DOHH2 (cell line): ENCODE results near the gene PLA2G4B.

Source experiments
- H3F3A ChIP-seq: fragments of 200-600 bp; sonication (generic), shearing (Covaris generic); 2 replicates; pipeline ENCODE4 v1.6.0; 2016; ENCODE audit warnings: antibody characterized with exemption, mild to moderate bottlenecking; ENCODE audit not compliant: control insufficient read depth, insufficient read depth
- H3K27ac ChIP-seq: fragments of 200-600 bp; sonication (generic); 2 replicates; pipeline ENCODE4 v1.5.1; 2014; ENCODE audit warnings: low read depth, mild to moderate bottlenecking, low read length, moderate library complexity
- H3K27me3 ChIP-seq: fragments of 200-600 bp; sonication (generic); 2 replicates; pipeline ENCODE4 v1.6.1; 2014; ENCODE audit warnings: mild to moderate bottlenecking, low read length, mixed read lengths; ENCODE audit not compliant: control insufficient read depth
- H3K36me3 ChIP-seq: fragments of 200-600 bp; sonication (generic); 2 replicates; pipeline ENCODE4 v1.6.1; 2014; ENCODE audit warnings: mild to moderate bottlenecking, low read length, moderate library complexity, mixed read lengths; ENCODE audit not compliant: control insufficient read depth
- H3K4me1 ChIP-seq: fragments of 200-600 bp; sonication (generic); 2 replicates; pipeline ENCODE4 v1.6.1; 2014; ENCODE audit warnings: mild to moderate bottlenecking, low read length, mixed read lengths; ENCODE audit not compliant: control insufficient read depth
- H3K4me2 ChIP-seq: fragments of 200-600 bp; sonication (generic); 2 replicates; pipeline ENCODE4 v1.6.0; 2014; ENCODE audit warnings: mild to moderate bottlenecking, low read length, moderate library complexity
- H3K4me3 ChIP-seq: fragments of 200-600 bp; sonication (generic); 2 replicates; pipeline ENCODE4 v1.5.1; 2014; ENCODE audit warnings: mild to moderate bottlenecking, low read length, mixed read lengths
- H3K79me2 ChIP-seq: fragments of 200-600 bp; sonication (generic); 2 replicates; pipeline ENCODE4 v1.6.1; 2014; ENCODE audit warnings: mild to moderate bottlenecking, low read length, mixed read lengths; ENCODE audit not compliant: control insufficient read depth
- H3K9me2 ChIP-seq: fragments of 200-600 bp; sonication (generic); replicated peaks from 2 replicates; pipeline ENCODE4 v1.6.1; 2014; ENCODE audit warnings: mild to moderate bottlenecking, low read length, mixed read lengths; ENCODE audit not compliant: control insufficient read depth
- H3K9me3 ChIP-seq: fragments of 200-600 bp; sonication (generic); 2 replicates; pipeline ENCODE4 v1.6.1; 2014; ENCODE audit warnings: antibody characterized with exemption, low read length, mixed read lengths; ENCODE audit not compliant: control insufficient read depth, insufficient read depth
- H4K20me1 ChIP-seq: fragments of 200-600 bp; sonication (generic); 2 replicates; pipeline ENCODE4 v1.6.0; 2014; ENCODE audit warnings: low read depth, mild to moderate bottlenecking, antibody characterized with exemption, low read length, moderate library complexity; ENCODE audit not compliant: control insufficient read depth, insufficient read depth
- CTCF ChIP-seq: fragments of 200-600 bp; sonication (generic); IDR thresholded peaks from one replicate; pipeline ENCODE4 v1.5.1; 2014; ENCODE audit warnings: antibody characterized with exemption, mild to moderate bottlenecking, low read depth, low read length; ENCODE audit not compliant: poor library complexity, severe bottlenecking
- EZH2phosphoT487 ChIP-seq: fragments of 200-600 bp; sonication (generic); IDR thresholded peaks from 2 replicates; pipeline ENCODE4 v1.6.1; 2017; ENCODE audit warnings: borderline replicate concordance, mild to moderate bottlenecking, antibody characterized with exemption, low read length, moderate library complexity, mixed read lengths

Gene PLA2G4B

DNA sequence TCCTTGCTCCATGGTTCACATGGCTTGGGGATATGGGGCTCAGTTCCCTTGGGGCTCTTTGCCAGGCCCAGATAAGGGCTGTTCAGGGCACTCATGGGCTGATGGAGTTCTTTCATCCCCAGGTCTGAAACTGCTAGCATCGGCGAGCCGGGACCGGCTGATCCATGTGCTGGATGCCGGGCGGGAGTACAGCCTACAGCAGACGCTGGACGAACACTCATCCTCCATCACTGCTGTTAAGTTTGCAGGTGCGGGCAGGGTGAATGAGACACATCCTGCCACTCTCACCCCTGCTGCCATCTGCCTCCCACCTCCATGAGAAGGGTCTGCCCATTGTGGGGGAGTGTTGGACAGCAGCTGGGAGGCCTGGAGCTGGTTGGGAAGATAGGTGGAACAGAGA, 21.9 kb upstream of the PLA2G4B start:
- no peaks in the 10 kb centered on the region for H3F3A ChIP-seq
- no peak overlapping the region for H3K4me3 ChIP-seq
- H3K4me1 ChIP-seq = no peaks in the 10 kb centered on the region
- no peak overlapping the region for H3K27ac ChIP-seq
- H4K20me1 ChIP-seq = no peaks in the 10 kb centered on the region
- TF ChIP-seq CTCF (no peak), EZH2phosphoT487 (no peak)
- no peaks in the 10 kb centered on the region for H3K9me2 ChIP-seq
- no peak overlapping the region for H3K4me2 ChIP-seq
- no peaks in the 10 kb centered on the region for H3K36me3 ChIP-seq
- no peaks in the 10 kb centered on the region for H3K27me3 ChIP-seq
- no peaks in the 10 kb centered on the region for H3K79me2 ChIP-seq
- H3K9me3 ChIP-seq = no peaks in the 10 kb centered on the region

DNA sequence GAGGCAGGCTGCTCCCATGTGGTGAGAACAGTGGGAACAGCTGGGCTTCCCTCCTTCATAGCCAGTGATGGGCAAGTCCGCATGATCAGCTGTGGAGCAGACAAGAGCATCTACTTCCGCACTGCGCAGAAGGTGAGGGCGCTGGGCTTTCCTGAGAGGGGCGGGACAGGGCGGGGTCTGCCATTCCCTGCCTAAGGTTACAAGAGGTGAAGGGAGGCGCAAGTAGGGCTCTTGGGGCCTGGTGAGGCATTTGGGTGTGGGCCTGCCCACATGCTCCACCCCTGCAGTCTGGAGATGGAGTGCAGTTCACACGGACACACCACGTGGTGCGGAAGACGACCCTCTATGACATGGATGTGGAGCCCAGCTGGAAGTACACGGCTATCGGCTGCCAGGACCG, 21.3 kb upstream of the PLA2G4B start:
- H3K79me2 ChIP-seq = no peaks in the 10 kb centered on the region
- no peaks in the 10 kb centered on the region for H3K4me1 ChIP-seq
- TF ChIP-seq EZH2phosphoT487 = no peak
- no peak for TF ChIP-seq CTCF
- H3K9me2 ChIP-seq = no peaks in the 10 kb centered on the region
- H3K27ac ChIP-seq = no peak overlapping the region
- H3K4me3 ChIP-seq = no peak overlapping the region
- H3F3A ChIP-seq = no peaks in the 10 kb centered on the region
- no peak overlapping the region for H3K4me2 ChIP-seq
- H3K9me3 ChIP-seq = no peaks in the 10 kb centered on the region
- H3K27me3 ChIP-seq = no peaks in the 10 kb centered on the region
- H3K36me3 ChIP-seq = no peaks in the 10 kb centered on the region
- no peaks in the 10 kb centered on the region for H4K20me1 ChIP-seq

GRCh38 chr15:41817781-41818180, 20.9 kb upstream of the PLA2G4B start:
- H3K27ac ChIP-seq = no peak overlapping the region
- no peaks in the 10 kb centered on the region for H3K9me2 ChIP-seq
- H3K79me2 ChIP-seq = no peaks in the 10 kb centered on the region
- no peaks in the 10 kb centered on the region for H3K9me3 ChIP-seq
- H3K4me3 ChIP-seq = no peak overlapping the region
- TF ChIP-seq CTCF (no peak), EZH2phosphoT487 (no peak)
- no peaks in the 10 kb centered on the region for H3K27me3 ChIP-seq
- no peaks in the 10 kb centered on the region for H3K36me3 ChIP-seq
- no peaks in the 10 kb centered on the region for H3F3A ChIP-seq
- no peaks in the 10 kb centered on the region for H4K20me1 ChIP-seq
- no peak overlapping the region for H3K4me2 ChIP-seq
- H3K4me1 ChIP-seq = no peaks in the 10 kb centered on the region
